NCI-H774 (cell line): ENCODE results near the gene PCDHGA1.
A peak's percentile ranks its signal among the peaks of the same experiment; 100 is the strongest.

Experiments used
- DNase-seq: peaks from one replicate; lab custom pipeline; 2025; lab: John Stamatoyannopoulos, UW

PCDHGA1 gene

DNA sequence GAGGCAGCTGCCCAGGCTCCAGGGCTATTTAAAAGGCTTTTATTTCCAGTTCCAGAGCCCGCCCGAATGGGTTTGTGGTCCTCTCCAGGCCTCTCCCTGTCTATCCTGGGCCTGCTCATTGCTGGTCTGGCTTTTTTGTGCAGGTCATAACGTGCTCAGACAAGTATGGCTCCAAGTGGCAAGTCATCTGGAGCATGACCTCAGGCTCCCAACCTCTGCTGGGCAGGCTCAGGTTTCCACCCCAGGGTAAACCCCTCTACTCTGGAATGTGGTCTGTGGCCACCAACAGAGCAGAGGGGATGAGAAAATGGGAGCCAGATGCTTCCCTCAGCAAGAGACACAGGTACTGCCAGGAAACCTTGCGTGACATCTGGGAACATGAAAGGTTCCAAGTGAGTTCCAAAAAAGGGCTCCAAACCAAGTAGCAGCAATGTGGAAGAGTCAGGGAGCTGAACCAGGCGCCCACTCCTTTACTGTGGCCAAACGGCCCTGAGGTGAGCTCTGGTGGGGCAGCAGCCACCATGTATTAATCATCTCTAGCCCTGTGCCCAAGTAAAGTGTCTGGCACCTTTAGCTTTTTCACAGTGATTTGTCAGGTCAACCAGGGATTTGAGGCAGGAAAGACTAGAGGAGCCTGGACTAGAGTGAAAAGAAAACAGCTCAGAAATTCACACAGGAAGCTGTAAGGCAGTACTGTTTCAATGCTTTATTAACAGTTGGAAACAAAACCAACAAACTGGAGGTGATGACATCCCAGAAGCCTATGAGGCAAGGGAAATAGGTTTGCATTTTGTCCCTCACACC, 184.2 kb downstream of the PCDHGA1 start:
- no peak for DNase-seq

DNA sequence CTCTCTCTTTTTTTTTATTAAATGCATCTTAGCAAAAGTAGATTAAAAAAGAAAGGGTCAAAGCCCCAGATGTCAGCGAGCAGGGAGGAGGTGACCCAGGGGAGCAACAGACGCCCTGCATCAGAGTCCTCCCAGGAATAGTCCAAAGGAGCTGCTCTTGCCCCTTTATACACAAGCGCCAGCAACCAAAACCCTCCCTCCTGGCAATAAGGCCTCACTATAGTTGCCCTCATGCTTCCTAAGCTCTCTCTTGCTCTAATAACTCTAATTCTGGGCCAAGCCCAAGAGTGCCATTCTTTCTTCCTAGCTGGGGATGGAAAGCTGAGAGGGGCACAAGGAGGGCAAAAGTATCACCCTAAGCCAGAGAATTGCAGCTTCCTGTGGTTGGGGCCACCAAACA, 184.8 kb downstream of the PCDHGA1 start:
- DNase-seq, result no peak

DNA sequence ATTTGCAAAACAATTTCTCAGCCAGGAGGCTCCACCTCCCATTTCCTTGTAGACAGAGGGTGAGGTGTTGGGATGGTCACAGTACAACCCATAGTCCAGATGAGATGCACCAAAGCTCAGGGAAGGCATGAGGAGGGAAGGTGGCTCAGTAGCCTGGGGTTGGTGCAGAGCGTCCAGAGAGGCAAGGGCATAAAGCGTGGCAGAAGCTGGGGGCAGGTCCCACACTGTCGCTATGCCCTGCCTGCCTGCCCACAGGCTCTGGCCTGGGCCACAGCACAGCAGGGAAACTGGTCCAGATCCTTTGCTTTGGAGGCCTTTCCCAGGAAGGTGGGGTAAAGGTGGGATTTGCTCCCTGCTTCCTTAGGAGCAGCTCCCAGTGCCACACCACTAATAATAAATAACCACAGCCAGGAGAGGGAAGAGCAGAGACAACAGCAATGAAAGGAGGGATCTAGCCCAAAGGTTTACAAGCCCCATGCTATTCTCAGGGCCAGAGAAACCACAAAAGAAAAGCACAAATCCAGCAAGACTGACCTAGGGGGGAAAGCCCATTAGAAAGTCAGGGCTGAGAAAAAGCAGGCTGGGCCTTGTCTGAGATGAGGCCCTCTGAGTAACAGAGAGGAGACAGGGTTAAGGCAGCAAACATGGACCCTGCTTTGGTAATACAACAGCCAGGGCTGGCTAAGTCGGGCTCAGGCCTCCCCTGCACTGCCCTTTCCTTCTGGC, 185.8 kb downstream of the PCDHGA1 start:
- DNase-seq, result no peak

DNA sequence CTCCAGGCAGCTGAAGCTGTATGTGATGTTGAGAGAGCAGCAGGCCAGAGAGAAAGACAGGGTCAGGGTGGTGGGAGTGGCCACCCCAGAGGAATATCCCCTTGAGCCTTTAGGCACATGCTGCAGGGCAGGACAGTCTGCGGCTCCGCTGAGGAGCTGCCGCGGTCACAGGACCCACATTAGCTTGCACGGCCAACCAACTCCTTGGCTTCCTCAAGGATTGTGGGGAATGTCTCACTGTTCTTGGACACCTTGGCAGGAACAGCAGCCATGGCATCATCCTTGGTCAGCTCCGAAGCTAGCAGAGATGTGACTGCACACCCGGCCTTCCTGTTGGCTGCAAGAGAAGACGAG, 186.3 kb downstream of the PCDHGA1 start:
- no peak for DNase-seq

DNA sequence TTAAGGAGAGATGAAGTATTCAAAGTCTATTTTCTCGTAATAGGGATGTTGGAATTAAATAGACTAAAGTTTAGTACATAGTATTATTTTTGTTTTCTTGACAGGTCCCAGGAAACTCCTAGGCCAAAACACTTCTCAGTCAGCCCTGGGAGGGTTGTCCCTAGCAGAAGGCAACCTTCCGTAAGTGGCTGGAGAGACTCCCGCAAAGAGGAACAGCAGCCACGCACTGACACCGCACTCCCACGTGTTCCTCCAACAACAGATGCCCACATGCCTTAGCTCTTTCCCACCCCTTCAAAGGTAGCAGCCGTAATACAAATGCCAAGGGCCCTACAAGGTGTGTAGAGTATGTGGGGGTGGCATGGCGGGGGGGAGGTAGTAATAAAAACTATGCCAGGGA, 187.0 kb downstream of the PCDHGA1 start:
- DNase-seq, result no peak

DNA sequence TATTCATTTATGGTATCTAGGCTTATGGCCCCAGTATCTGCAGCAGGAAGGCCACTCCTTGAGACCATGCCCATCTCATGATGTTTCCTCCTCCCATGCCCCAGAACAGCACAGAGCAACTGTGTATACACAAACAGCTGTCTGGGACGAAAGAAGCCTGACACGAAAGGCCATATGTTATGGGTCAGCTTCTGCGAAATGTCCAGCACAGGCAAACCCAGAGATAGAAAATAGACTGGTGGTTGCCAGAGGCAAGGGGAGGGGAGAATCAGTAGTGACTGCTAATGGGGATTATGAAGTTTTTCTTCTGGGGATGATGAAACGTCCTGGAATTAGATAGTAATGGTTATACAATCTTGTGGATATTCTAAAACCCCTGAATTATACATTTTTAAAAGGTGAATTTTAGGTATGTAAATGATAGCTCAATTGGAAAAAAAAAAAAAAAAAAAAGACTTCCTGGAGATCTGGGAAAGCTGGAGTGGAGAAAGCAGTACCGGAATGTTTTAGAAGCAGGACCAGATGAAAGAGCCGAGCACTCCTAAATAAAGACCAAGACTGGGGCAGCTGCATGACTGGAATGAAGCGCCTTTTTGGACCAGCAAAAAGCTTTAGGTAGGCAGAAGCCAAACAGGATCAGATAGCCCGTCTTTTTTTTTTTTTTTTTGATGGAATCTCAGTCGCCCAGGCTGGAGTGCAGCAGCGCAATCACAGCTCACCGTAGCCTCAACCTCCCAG, 187.7 kb downstream of the PCDHGA1 start:
- no peak for DNase-seq

DNA sequence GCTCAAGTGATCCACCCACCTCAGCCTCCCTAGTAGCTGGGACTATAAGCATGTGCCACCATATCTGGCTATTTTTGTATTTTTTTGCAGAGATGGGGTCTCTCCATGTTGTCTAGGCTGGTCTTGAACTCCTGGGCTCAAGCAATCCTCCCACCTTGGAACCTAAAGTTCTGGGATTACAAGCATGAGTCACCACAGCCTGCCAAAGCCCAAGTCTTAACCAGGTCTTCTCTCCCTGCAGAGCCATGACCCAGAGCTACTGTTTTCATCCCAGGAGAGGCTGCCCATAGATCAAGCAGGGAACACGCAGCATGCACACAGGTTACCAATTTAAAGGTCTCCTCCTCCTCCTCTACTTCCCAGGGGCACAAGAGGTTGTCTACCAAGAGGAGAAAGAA, 188.3 kb downstream of the PCDHGA1 start:
- no peak for DNase-seq

DNA sequence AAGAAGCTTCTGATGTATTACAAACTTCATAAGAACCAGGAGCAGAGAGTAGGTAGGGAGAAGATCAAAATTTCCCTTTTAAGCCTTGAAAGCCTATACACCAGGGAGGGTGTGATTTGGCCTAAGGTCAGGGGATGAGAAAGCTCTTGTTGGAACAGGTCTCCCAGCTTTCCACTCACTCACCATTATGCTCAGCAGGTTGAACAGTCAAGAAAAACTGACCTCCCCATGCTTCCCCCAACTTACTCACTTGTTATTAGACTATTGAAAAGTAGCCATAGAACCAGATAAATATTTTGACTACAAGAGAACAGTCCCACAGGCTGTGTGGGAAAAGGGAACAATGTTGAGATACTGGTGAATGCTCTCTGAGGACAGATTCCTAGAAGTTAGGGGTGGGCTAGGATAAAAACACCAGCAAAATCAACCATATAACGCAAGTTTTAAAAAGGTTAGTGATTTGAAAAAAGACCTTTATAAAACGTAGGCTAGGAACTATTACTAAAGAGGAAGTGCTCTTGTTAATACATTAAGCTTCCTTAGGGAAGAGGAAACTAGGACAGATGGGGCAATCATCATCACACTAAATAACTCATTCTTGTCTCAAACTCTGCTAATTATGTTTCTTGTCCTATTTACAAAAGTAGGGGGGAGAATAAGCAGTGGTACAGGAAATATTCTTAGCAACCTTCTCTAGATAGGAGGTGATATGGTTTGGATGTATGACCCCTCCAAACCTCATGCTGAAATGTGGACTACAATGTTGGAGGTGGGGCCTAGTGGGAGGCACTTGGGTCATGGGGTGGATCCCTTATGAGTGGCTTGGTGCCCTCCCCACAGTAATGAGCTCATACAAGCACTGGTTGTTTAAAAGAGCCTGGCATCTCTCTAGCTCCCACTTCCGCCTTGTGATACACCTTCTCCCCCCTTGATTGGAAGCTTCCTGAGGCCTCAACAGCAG, 189.6 kb downstream of the PCDHGA1 start:
- no peak for DNase-seq

DNA sequence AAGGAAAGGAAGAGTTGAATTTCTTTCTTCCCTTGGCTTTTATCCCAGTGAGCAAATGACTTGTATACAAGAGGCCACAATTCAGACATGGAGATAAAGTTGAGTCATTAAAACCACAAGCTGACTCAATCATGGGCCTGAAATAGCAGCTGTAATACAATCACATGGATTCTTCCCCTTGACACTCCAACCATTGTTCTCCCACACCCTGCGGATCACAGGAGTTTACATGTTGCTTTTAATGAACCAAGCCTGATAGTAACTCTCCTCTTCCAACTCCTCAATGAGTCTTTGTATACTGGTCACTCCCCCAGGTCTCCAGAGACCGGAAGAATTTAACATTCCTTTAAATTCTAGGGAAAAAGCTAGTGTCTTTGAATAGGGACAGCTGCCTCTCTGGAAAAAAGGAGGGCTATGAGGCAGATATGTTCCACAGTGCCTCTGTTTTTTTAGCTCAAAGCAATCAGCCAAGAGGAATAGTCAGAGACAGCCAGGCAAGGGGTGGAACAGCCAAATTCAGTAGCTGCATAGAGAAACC, 191.0 kb downstream of the PCDHGA1 start:
- no peak for DNase-seq

DNA sequence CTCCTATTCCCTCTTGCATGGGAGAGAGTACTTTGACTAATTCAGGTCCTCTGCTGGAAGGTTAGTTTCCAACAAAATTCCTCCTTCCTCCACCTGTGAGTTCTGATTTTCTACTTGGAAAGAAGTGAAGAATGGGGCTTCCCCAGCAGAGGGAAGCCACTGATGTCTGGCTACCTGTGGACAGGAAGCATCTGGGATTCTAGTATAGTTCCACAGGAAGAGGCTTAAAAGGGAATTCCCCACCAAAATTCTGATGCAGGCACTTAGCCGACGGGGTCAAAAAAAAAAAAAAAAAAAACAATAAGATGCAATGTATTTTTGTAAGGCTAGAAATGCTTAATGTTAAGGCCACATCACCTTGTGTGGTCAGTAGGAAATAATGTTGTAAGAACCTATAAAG, 192.0 kb downstream of the PCDHGA1 start:
- no peak for DNase-seq

DNA sequence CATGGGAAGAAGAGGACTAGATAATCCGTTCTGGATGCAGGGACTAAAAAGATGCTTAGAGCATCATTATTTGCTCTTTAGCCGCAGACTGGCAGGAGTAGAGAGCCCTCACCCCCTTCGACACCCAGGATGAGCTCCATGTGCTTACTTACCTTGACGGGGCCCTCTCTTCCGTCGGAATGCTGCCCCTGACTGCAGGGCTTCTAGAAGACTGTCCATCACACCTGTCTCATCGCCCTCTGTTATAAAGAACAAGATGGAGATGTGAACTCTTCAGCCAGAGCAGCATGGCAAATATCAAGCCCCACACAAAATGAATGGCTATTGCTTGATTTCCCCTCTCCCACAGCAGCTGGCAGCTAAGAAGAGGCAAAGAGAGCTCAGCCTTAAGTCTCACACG, 193.7 kb downstream of the PCDHGA1 start:
- DNase-seq, result no peak

DNA sequence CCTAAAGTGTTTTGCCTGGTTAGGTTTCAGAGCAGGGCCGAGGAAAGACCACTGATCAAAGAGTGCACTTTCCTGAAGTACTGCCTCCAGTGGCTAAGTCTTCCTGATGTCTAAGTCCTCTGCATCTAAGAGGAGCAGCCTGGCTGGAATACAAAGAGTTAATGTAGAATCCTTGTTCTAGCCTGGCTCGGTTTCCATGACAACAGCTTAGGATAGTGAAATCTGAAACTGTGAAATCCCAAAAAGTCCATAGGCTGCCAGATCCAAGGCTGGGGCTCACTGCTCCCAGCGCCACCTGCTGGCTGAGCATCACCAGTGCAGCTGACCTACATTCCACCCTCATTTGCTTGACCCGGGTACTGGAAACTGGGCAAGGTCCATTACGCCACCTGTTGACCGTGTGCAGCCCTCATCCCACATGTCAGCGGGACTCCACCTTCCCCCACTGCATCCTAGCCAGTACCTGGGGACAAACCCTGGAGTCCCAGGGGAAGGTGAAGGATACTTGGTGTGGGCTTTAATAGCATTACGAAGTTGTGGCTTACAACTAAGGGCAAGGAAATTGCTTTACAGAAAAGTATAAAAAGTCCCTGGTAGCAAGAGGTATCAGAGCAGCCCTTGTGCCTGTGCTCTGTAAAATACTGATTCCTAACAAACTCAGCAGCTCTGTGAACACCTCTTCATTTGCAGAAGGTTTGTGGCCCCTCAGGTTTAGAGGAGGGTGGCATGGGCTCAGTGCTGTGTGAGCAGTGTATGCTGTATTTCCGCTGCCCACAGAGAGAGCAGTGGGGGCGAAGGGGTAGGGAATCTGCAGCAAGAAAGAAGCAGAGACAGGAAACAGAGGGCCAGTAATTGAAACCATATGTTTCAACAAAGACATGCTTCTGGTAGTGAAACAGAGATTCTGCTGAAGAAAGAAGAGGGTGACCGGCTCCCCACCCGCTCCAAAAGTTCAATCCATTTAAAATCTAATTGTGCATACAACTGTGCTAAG, 194.6 kb downstream of the PCDHGA1 start:
- DNase-seq, result peak; percentile 77

DNA sequence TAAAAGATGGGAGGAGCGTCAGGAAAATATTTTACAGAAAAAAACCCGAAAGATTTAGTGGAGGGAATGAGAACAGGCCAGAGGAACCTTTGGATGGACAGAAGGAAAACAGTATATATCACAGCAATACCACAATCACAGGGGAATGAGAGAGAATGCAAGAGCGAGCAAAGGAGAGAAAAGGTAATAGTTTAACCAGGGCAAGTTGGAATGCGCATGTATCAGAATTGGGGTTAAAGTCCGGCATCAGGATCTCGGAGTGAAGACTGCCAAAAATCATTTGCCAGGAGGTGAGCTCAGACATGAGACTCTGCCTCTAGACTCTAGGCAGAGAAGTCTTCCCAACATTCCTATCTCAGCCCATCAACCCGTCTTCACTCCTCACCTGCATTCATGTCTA, 195.3 kb downstream of the PCDHGA1 start:
- no peak for DNase-seq

DNA sequence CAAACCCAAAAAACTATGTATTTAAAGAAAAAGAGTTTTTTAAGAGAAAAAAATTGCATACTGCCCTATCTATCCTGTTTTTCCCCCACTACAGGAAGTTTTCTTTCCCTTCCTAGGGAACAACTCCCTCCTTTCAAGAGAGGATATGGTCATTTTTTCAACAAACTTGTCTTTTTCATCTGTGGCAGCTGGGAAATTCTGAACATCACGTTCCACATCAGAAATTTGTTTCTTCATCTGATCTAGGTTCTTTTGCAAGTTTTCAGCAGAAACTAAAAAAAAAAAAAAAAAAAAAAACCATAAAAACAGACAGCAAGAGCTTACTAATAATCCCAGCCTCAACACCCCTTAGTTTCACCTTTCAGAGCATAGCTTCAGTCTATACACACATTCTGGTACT, 197.1 kb downstream of the PCDHGA1 start:
- DNase-seq, result no peak

DNA sequence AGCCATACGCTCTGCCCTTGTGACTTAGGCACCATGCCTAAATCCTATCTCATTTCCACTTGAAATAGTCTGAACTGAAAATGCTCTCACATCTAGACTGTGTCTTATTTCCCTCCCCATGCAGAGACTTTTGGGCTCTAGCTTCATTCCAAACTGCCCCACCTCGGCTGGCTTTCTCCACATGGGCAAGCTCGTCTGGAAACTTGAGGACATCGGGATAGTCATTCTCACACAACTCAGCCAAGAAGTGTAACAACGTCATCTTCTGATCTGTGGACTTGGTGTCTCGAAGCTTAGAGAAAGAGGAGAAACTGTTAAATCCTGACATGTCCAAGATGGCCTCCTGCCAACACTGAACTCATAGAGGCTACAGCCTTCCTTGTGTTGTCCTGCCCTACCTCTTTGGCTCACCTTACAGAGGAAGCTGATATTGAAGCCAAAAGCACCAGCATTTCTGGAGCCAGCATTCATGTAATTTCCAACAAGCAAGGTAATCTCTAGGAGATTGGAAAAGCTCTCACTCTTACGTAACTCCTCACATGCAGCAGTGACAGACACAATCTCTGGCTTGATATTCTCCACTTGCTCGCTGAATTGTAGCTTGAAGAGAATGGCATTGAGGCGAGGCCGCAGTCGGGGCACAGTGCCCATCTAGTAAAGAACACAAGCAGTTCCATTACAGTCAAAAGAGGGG, 198.1 kb downstream of the PCDHGA1 start:
- DNase-seq, result no peak

DNA sequence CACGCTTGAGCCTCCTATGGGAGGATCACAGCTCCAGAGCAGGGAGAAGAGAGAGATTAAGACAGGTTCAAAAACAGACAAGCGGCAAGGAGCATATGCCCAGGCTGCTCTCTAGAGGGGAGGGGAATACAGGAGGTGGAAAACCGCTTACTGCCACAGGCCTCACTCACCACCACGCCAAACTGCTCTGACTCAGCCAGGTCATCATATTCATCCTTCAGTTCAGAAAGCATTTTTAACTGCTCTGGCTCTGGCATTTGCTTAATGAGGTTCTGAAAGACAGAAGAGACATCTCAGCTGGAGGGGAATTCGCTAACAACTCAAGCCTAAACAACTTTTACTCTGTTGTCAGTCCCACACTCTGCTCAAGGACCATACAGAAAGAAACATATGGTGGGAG, 198.7 kb downstream of the PCDHGA1 start:
- no peak for DNase-seq

DNA sequence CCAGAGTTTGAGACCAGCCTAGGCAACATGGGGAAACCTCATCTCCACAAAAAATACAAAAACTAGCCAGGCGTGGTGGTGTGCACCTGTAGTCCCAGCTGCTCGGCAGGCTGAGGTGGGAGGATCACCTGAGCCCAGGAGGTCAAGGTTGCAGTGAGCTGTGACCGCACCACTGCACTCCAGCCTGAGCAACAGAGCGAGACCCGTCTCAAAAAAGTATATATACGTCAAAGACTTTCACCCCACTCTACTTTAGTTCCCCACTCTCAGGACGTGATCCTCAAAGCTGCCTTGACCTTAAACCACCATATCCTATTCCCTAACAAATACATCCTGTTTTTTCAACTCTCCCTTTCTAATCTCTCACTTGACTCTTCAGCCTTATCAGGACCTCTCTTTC, 199.6 kb downstream of the PCDHGA1 start:
- no peak for DNase-seq

DNA sequence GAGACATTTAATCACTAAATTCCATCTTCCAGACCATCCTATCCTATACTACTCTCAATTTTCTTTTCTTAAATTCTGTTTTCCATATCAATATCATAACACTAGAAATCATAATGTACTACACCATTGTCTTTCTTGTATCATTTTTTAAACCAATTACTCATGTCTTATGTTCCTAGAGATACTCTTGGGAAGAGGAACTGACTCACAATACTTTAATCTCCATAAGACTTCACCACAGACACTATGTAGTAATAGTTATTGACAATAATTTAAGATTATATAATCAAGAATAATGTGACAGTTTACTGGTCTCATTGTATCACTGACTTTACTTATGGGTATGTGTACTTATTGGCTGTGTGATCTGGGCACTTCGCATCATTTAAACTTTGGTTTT, 202.4 kb downstream of the PCDHGA1 start:
- DNase-seq, result no peak

DNA sequence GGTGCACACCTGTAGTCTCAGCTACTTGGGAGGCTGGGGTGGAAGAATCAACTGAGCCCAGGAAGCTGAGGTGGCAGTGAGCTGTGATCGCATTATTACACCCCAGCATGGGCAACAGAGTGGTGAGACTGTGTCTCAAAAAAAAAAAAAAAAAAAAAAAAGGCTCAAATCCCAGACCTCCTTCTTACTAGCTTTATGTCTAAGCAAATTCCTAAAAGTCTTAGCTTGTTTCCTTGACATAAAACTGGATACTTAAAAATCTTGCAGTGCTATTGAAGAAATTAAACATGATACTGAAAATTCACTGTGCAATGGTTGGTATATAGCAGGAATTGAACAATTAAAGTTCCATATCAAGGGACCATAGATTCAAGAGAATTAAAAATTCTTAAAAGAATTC, 203.6 kb downstream of the PCDHGA1 start:
- DNase-seq, result no peak
